Ascending aorta (tissue), 2 donors: ENCODE measurements around the gene KHDRBS1. TPM values are rescaled to one million over a fixed set of nuclear protein-coding genes. Genes with fewer than 3 reads are reported as not detected.

ENCODE experiments used
- DNase-seq, 2 donors: peaks; one replicate each; pipeline ENCODE4 v3.0.0-alpha.2; 2019; ENCODE audit warnings: low spot score in 2 of 2
- H3K27ac ChIP-seq, 2 donors: fragments of 200-600 bp; sonication (generic); one replicate each; pipeline ENCODE4 v1.5.1; 2016 to 2017; ENCODE audit warnings: mild to moderate bottlenecking in 1 of 2
- H3K27me3 ChIP-seq: fragments of 200-600 bp; sonication (generic); one replicate; pipeline ENCODE4 v1.5.1; 2017
- H3K36me3 ChIP-seq, 2 donors: fragments of 200-600 bp; sonication (generic); one replicate each; pipeline ENCODE4 v1.5.1; 2016
- H3K4me1 ChIP-seq, 2 donors: fragments of 200-600 bp; sonication (generic); one replicate each; pipeline ENCODE4 v1.5.1; 2016 to 2017; ENCODE audit warnings: mild to moderate bottlenecking in 1 of 2
- H3K4me3 ChIP-seq, 2 donors: fragments of 200-600 bp; sonication (generic); one replicate each; pipeline ENCODE4 v1.5.1; 2016 to 2017; ENCODE audit warnings: mild to moderate bottlenecking in 1 of 2
- H3K9me3 ChIP-seq, 2 donors: fragments of 200-600 bp; sonication (generic); one replicate each; pipeline ENCODE4 v1.5.1; 2016
- intact Hi-C: fragments of 100-400 bp; cut with DNase I; formaldehyde crosslinking; loops from one replicate; pipeline ENCODE4 v1.15.1; 2023
- total RNA-seq: library from RNA; depleted of rRNA; stranded (reverse); fragments of >200 nt; gene quantifications from one replicate; pipeline ENCODE4 v1.1.0, GENCODE V29; 2016
- TF ChIP-seq, protein P1 (sequence below), 3 experiments: fragments of 200-600 bp in 2 of 3; fragments of 450-650 bp in 1 of 3; sonication (generic) in 2 of 3; IDR thresholded peaks; one replicate each; pipeline ENCODE4 v1.5.1; 2016 to 2019; ENCODE audit warnings: antibody characterized with exemption in 3 of 3, mild to moderate bottlenecking in 1 of 3, moderate library complexity in 1 of 3

KHDRBS1 gene
- total RNA-seq, 1 donor from 2014 or later, result 120 TPM

DNA sequence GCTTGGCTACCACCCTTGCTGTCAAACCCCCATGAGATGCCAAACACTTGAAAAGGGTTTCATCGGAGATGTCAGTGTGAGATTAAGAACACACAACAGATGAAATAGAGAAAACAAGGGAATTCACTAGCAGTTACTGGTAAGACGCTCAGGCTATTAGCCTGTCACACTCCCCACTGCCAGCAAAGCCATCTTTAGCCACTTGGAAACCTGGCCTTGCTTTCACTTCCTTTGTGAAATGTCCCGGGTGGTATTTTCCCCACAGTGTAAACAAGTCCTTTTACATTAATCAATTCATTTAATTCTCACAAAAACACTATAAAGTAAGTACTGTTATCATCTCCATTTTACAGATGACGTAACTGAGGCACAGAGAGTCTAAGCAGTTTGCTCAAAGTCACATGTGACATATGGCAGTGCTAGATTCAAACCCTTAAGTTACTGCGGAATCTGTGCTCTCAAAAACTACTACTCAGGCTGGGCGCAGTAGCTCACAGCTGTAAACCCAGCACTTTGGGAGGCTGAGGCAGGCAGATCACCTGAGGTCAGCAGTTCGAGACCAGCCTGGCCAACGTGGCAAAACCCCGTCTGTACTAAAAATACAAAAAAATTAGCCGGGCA lies 32.7 kb upstream of the KHDRBS1 start:
- no peaks in the 10 kb centered on the region for H3K27me3 ChIP-seq
- no peak for DNase-seq
- no peak overlapping the region for H3K4me3 ChIP-seq
- H3K27ac ChIP-seq, result no peak overlapping the region
- TF ChIP-seq, protein P1, sequence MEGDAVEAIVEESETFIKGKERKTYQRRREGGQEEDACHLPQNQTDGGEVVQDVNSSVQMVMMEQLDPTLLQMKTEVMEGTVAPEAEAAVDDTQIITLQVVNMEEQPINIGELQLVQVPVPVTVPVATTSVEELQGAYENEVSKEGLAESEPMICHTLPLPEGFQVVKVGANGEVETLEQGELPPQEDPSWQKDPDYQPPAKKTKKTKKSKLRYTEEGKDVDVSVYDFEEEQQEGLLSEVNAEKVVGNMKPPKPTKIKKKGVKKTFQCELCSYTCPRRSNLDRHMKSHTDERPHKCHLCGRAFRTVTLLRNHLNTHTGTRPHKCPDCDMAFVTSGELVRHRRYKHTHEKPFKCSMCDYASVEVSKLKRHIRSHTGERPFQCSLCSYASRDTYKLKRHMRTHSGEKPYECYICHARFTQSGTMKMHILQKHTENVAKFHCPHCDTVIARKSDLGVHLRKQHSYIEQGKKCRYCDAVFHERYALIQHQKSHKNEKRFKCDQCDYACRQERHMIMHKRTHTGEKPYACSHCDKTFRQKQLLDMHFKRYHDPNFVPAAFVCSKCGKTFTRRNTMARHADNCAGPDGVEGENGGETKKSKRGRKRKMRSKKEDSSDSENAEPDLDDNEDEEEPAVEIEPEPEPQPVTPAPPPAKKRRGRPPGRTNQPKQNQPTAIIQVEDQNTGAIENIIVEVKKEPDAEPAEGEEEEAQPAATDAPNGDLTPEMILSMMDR (IDR thresholded peaks at IDR 0.05), result no peak
- intact Hi-C loops, result no loop called here
- H3K4me1 ChIP-seq, result no peaks in the 10 kb centered on the region
- no peaks in the 10 kb centered on the region for H3K36me3 ChIP-seq
- H3K9me3 ChIP-seq, result no peaks in the 10 kb centered on the region

DNA sequence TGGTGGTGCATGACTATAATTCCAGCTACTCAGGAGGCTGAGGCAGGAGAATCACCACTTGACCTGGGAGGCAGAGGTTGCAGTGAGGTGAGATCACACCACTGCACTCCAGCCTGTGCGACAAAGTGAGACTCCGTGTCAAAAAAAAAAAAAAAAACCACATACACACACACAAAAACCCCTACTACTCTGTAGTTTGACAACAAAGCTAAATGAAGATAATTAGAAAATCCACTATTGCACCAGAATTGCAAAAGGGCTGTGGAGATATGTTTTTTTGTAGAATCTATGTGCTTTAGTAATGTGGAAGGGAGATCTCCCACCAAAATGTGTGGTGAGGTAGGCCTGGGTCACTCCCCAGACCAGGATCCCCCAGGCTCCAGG lies 32.2 kb upstream of the KHDRBS1 start:
- Histone ChIP-seq H3K27me3 (no peaks in the 10 kb centered on the region), H3K9me3 (no peaks in the 10 kb centered on the region), H3K36me3 (no peaks in the 10 kb centered on the region), H3K4me1 (no peaks in the 10 kb centered on the region), H3K4me3 (no peak overlapping the region), H3K27ac (no peak overlapping the region)
- intact Hi-C loops, result no loop called here
- TF ChIP-seq, protein P1 (IDR thresholded peaks at IDR 0.05), result no peak
- DNase-seq, result no peak

DNA sequence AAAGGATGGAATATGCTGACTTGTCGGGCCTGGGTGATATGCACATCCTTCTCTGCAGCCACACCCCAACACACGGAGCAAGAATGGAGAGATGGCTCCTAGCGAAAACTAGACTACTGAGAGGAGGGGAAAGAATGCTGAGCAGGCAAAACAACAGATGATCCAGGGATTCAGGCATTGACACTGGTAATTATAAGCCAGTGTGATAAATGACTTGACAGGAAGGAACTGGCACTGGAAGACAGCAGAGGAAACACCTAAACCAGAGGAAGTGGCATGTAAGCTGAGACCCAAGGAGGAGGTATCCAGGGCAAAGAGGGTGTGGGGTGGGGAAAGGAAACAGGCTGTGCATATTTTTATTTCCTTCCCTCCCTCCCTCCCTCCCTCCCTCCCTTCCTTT lies 31.7 kb upstream of the KHDRBS1 start:
- H3K4me1 ChIP-seq, result no peaks in the 10 kb centered on the region
- no peak for DNase-seq
- TF ChIP-seq, protein P1 (IDR thresholded peaks at IDR 0.05), result no peak
- H3K36me3 ChIP-seq, result no peaks in the 10 kb centered on the region
- no peak overlapping the region for H3K4me3 ChIP-seq
- H3K27me3 ChIP-seq, result no peaks in the 10 kb centered on the region
- no peak overlapping the region for H3K27ac ChIP-seq
- H3K9me3 ChIP-seq, result no peaks in the 10 kb centered on the region
- intact Hi-C loops, result no loop called here

DNA sequence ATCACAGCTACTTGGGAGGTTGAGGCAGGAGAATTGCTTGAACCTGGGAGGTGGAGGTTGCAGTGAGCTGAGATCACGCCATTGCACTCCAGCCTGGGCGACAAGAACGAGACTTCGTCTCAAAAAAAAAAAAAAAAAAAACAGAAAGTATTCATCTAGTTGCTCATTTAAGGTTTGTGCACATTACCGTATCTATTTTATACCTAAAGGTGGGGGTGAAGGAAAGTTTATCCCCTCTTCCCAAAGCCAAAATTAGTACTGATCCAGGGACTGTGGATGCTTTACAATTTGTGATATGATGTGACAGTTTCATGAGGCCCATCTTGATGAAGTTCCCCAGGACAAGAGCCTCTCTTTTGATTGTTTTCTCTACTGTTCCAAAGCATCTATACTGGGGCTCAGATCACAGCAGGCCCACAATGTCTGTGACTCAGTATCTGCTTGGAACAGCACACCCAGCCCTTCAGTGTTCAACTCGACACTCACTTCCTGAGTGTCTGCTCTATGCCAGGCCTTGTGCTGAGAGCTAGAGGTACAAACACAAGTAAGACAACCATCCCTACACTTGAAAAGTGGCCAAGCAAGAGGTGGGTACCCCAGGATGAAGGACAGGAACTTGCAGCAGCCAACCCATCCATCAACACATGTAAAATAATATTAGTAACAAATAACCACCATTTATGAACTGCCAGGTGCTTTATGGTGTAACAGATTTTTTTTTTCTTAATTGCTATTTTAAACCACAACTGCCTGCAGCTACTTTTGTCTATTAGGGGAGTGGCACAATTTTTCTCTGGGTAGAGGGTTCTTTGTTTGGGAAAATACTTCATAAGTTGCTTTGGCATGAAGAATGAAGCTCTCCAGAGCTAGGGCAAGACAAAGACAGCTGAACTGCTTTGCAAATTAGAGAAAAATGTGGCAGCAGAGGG lies 29.0 kb upstream of the KHDRBS1 start:
- Histone ChIP-seq H3K4me1 (no peaks in the 10 kb centered on the region), H3K36me3 (no peaks in the 10 kb centered on the region), H3K9me3 (no peaks in the 10 kb centered on the region), H3K27me3 (no peaks in the 10 kb centered on the region), H3K4me3 (no peak overlapping the region), H3K27ac (peak overlapping the region; percentile 30 to 55)
- TF ChIP-seq, protein P1 (IDR thresholded peaks at IDR 0.05), result no peak
- no peak for DNase-seq
- intact Hi-C loops, result no loop called here

DNA sequence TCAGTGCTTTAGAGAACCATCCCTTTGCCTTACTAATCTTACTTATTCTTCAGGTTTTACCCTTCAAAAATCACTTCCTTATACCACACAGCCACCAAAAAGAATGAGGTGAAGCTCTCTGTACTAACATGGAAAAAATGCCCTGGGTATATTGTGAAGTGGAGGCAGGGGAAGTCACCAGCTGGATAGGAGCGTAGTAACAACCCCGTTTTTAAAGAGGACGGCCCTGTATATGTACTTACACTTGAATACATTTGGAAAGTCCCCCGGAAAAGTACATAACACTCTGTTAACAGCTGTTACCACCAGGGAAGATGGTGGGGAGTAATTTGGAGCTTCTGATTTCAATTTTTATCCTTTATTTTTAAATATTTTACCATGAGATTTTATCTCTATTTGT lies 28.2 kb upstream of the KHDRBS1 start:
- Histone ChIP-seq H3K27ac (peak overlapping the region; percentile 30 to 55), H3K4me1 (no peaks in the 10 kb centered on the region), H3K9me3 (no peaks in the 10 kb centered on the region), H3K4me3 (no peak overlapping the region), H3K36me3 (no peaks in the 10 kb centered on the region), H3K27me3 (no peaks in the 10 kb centered on the region)
- intact Hi-C loops, result no loop called here
- TF ChIP-seq, protein P1 (IDR thresholded peaks at IDR 0.05), result no peak
- DNase-seq, result no peak
